Stimulated activated CD4-positive, alpha-beta T cell treated with anti-CD3 and anti-CD28 coated beads, Interleukin-12 subunit alpha, Interleukin-12 subunit beta, amount 100 ng/mL, for 24 hours (primary cell): ENCODE measurements around the gene UBE2J2.

Experiments used
- DNase-seq, 2 experiments: peaks; one replicate each; pipeline ENCODE4 v3.0.0-alpha.2; 2020; ENCODE audit warnings: low read depth in 2 of 2

The UBE2J2 gene

DNA sequence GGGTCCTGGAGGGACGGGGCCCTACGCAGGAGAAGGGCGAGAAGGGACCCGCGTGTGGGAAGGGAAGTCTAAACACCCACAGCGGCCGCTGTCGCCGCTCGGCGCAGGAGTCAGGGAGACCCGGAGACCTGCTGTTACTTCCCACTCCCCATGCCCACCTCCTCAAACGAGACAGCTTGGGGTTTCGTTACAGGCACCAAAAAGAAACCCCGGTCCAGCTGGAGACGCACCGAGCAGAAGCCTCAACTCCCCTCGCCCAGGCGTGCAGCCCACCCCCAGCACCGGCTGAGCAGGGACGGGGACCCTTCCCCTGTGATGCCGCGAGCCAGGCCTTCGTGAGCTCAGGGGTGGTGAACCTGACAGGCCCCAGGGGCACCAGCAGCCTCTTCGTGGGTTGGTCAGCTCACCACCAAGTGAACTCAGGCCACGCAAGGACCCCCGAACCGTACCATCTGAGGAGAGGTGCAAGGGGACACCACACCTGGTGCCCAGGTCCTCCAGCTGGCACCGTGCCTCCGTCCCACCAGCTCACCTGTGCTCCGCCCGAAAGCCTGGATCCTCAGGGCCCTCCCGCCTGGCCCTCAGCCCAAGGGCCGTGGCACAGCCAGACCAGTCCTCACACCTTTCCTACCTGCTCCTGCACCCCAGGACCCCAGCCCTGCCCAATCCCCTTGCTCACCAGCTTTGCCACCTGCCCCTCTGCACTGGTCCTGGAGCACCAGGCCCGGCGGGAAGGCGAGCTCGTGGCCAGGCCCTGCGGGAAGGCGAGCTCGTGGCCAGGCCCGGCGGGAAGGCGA is 46.9 kb downstream of the UBE2J2 start:
- DNase-seq = no peak

DNA sequence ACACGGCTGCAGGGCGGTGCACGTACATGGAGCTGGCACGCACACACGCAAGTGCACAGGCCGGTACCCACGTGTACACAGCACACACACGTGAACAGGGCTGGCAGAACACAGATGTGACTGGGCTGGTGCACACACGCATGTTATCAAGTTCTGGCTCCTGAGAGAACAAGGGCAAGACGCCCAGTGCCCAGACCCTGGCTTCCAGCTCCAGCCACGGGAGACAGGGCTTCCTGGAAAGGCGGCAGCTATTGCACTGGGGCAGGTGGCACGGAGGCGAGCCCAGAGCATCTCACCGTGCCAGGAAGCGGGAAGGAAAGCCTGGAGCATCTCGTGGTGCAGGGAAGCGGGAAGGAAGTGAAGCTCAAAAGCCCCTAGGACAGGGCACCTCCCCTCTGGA is 47.7 kb downstream of the UBE2J2 start:
- DNase-seq = no peak

DNA sequence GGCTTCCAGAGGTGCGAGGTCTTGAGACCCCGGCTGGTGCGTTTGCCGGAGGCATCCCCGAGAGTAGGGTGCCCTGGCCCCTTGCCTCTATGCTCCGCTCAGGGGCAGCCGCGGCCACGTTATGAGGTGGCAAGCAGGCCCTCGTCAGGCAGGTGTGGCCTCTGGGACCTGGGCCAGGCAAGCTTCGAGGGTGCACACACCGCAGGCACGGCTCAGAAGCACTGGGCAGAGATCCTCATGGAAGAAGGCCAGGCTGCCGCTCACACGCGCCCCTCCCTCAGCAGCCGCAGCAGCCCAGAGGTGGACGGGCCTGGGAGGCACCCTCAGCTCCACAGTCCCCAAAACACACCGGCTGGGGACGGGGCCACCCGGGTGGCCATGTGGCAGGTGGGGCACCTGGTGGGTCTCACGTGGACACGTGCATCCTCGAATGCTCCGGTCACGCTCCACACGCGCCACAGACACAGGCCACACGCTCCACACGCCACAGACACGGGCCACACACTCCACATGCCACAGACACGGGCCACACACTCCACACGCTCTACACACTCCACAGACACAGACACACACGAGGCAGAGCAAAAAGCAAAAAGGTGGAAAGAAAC is 48.3 kb downstream of the UBE2J2 start:
- no peak for DNase-seq

DNA sequence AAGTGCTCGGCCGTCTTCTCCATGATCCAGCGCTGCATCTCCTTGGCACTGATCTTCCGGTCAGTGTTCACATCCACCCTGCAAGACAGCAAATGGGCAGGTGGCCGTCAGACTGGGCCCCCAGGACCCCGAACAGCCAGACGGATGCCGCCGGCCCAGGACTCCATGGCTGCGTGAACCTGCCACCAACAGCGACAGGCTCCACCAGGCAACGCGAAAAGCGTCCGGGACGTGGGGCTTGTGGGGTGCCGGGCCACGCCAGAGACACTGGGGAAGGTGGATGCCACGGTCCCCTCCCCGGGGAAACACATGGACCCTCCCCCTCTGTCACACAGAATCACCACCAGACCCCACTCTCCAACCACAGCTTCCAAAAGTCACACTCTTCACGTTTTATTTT is 49.8 kb downstream of the UBE2J2 start:
- DNase-seq = no peak

DNA sequence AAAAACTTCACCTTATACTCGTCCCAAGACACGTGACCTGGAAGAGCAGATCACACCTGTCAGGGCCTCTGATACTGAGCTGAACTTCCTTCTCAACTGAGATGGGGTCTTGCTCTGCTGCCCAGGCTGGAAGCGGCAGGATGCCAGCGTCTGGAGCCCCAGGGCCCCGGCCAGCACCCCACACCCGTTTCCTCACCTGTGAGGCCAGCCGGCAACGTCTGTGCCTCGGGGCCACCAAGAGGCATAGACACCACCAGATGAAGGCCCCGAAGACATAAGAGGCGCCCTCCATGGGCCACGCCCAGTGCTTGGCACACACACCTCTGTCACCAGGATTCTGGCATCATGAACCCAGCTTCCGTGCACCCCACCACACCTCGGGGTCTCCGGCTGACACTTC is 50.3 kb downstream of the UBE2J2 start:
- DNase-seq = no peak

DNA sequence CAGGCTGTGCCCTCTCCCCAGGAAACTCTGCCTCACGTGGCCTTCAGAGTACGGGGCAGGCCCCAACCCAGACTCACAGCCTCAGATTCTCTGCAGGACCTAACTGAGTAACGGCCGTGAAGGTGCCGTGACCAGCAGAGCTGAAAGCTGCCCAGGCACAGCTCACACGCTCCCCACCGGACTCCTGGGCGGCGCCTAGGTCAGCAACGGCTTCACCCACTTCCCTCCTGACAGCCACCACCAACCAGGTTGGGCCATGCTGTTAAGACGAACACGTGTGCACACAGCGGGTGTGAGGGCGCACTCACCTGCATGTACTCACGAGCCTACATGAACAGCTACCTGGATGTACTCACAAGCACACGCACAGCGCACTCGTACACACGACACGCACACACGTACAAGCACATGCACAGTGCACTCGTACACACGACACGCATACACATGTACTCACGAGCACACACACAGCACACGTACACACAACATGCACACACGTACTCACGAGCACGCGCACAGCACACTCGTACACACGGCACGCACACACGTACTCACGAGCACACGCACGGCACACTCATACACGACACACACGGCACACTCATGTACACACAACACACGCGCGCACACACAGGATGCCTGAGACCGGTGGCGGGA is 51.0 kb downstream of the UBE2J2 start:
- no peak for DNase-seq

DNA sequence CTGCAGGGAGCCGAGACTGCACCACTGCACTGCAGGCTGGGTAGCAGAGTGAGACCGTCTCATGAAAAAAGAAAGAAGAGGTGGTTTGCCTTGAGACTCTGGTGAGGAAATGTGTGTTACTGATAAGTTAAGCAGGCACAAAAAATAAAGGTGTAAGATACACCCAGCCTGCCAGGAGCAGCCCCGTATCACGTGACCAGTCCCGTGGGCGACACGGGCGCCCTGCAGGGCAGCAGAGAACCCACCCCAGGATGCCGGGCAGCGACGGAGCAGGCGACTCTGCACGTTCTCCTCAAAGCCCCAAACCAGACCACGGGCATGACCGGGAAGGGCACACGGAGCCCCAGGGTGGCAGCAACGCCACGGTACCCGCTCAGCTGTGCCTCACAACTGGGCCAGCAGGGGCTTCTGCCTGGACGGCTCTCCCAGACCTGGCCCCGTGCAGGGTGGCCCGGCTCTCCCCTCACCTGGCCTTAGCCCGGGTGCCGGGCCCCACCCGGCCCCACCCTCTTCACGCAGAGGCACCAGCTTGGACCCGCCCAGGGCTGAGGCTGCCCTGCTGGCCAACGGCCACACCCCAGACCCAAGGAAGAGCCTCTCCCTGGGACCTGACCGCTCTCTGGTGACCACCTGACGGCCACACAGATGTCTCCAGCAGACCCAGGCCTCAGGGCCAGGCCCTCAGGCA is 51.6 kb downstream of the UBE2J2 start:
- no peak for DNase-seq

DNA sequence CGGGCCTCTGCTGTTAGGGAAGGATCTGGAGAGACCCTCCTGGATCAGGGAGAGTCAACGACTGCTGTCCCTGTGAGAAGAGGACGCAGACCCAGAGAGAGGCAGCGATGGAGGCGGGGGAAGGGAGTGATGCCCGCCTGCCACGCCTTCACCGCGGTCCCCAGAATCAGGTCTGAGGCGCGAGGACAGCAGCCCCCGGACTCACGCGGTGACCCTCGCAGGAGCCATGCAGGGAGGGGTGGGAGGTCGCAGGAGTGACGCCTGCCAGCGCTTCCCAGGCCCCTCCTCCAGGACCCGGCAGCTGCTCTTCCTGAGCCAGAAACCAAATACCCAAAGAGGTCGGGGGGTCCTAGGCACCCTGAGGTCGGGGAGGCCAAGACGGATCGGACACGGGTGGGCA is 53.5 kb downstream of the UBE2J2 start:
- DNase-seq = no peak

DNA sequence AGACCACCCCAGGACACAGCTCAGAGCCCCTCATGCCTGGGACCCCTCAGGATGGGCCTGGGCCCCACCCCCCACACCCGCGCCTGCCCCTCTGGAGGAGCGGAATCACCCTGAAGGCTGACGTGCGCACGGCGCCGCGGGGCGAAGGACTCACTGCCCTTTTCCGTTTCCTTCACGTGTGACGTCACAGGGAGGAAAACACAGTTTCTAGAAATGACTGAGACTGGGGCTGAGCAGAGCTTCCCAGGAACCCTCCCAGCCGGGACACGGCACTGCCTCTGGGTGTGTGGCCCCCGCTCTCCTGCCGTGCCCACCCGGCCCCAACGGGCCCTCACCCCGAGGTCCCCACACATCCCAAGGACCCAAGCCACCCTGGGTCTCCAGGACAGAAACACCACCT is 54.3 kb downstream of the UBE2J2 start:
- no peak for DNase-seq

DNA sequence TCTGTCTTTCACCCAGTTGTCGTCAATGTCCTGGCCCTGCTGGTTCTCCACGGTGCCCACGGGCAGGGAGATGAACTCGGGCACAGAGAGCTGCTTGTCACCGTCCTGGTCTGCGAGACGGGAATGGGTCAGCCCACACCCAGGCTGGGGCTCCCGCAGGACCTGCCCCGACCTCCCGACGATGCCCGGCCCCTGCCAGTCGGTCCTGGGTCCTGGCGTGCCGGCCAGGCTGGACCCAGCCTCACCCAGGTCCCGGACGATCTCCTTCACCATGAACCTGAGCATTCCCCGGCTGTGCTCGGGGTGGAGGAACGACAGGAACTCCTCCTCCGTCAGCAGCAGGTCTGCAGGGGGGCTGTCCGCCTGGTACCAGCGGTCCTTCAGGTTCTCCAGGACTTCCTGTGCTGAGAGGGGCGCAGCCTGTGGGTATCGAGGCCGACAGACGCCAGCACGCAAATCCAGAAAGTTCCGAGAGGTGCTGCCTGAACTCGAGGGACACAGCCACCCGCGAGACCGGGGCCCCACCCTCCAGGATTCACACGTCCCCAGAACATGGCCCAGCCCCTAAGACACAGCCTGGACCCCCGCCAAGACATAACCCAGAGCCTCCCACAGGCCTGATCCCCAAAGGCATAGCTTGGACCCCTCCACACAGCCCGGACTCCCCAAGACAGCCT is 55.0 kb downstream of the UBE2J2 start:
- no peak for DNase-seq

DNA sequence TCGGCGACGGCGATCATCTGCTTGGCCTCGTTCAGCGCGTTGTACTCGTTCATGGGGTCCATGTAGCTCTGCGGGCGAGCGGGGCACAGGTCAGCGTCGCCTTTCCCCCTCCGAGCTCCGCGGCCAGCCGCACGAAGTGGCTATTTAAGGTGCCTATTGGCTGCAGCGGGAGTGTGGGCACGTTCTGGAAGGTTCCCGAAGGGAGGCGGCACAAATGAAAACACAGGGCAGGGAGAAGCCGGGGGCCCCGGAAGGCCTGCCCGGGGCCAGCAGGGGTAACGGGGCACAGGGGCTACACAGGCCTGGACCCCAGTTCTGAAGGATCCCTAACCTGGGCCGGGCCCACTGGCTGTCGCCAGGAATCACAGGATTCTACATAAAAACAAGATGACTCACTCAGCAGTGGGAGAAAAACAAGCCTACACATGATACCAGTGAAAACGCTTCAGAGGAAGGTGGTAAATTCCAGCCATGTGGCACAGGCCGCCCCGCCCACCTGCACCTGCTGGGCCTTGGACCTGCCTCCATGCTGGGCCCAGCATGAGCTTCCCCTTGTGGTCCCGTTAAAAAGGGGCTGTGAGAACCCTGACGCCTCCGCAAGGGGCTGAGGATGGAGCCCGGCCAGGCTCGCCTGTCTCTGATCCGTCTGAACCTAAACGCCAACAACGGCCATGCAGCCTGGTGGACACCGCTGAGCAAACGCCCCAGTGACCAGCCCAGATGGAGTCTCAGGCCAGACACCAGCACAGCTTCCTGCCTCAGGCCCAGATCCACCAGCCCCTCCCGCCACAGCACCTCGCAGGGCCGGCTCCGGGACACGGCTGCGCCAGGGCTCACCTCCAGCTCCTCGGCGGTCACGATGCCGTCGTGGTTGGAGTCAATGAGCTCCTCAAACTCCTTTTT is 55.8 kb downstream of the UBE2J2 start:
- DNase-seq = no peak

DNA sequence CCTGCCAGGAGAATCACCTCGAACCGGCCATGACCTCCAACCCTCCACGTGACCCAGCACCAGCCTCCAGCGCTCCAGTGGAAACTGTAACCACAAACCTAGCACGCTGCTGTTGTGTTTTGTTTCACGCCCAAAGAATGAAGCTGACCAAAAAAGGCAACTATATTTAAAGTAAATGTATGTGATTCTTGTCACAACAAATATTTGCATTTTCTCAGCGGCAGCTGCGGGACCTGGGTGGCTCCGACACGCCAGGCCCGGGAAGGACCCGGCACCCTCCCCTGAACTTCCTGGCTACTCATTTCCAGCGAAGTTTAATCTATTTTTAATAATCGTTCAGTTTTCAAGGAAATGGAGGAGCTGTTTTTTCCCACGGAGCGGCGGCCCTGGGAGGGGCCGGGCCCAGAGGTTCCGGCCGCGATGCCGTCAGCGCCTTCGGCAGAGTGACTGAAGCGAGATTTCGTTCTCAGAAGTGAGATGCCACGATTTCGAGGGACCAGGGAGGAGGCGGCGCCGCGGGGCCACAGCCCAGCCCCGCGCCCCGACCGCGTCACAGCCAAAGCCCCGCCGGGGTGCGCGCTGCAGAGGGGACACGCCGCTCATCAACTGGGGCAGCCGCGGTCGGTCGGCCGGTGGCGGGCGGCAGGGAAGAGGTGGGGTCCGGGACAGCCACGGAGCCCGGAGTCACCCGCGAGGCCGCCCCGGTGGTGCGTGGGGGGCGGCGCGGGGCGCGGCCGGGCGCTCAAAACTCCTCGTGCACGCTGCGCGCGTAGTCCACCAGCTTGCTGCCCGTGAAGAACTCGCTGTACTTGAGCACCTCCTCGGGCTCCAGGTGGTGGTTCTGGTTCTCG is 56.7 kb downstream of the UBE2J2 start:
- DNase-seq = no peak

DNA sequence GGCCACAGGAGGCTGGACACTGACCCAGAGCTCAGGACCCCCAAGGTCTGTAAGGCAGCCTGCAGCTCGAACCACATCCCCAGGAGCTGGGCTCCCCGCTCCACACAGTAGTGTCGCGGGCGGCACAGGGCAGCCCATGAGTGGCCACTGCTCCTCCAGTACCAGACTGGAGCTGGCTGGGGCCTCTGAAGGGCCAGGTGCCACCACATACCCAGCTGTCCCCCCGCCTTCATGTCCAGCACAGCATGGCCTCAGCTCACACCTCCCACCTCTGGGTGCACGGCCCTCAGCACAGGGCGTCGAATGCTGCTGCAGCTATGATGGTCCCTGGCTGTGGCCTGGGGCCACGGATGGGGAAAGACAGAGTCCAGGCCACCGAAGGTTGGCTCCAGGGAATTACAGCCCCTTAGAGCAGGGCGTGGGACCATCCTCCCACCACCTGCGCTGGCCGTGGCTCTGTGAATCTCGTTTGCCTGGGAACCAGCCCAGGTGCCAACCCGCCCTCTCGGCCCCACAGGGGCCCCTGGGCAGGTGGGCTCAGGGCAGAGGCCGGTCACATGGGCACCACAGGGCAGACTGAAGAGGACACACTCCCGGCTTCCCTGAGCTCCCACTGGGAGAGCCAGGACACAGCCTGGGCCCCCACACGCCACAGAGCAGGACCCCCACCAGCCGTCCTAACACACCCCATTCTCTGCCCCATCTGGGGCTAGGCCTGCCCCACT is 57.6 kb downstream of the UBE2J2 start:
- DNase-seq = no peak

DNA sequence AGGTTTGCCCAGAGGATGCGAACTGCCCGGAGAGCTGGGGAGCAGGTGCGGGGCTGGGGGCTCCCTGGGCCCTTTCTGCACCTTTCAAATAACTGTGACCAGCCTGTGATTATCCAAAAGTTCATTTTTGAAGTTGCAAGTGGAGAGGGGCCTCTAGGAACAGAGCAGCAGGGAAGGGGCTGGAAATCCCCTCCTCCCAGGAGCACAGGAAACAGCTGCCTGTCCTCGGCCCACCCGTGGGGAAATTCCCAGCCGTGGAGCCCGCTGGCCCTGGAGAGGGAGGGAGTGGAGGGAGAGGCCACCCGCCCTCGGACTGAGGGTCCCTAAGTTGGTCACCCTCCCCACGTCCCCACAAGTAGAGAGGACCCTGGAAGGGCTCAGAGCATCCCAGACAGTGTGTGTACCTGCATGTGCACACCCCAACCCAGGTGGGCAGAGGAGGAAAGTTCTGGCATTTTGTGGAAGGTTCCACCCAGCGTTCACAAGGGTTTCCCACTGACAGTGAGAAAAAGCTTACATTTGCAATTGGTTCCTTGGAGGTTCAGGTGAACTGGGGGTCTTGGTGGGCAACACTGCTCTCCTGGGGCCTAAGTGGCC is 58.5 kb downstream of the UBE2J2 start:
- DNase-seq = no peak

DNA sequence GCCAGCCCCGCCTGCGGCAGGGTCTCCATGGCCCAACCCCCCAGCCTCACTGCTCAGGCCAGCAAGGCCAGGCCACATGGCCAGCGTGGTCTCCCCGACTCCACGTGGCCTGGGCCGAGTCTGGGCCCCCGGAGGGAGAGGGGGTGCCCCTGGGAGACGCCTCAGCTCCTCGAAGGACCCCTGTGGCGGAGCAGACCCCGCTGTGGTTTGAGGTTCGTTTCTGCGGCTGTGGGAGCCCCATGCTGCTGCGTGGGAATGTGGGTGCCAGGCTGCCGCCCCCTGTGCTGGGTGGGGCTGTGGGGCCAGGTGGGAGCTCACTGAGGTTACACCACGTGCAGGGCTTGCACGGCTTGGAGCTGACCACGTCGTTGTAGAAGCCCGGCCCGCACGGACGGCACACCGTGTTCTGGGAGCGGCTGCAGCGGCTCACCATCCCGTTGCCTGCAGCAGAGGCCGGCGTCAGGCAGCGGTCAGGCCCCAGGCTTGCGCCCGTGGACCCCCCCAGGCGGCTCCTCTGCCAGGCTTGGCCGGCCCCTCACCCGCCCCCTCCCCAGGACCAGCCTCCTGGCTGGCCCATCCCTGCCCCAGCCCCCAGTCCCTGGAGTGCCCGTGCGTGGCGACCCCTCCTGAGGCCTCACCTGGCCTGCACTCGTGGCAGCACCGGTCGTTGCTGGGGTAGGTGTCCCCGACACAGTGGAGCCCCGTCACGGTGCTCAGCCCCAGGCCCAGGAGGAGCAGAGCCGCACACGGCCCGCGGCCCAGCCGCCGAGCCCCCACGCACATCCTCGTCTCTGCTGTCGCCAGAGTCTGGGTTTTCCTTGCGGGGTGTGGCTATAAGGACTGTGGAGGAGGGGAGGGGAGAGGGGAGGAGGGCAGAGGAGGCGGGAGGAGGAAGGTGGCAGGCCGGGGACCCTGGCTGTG is 60.0 kb downstream of the UBE2J2 start, which contains the start of gene TNFRSF4:
Gene TNFRSF4 (minus strand): TSS at position 809 of the 921 bp plus-strand sequence. CDS start 26 bp downstream, at position 783.
- DNase-seq = no peak

DNA sequence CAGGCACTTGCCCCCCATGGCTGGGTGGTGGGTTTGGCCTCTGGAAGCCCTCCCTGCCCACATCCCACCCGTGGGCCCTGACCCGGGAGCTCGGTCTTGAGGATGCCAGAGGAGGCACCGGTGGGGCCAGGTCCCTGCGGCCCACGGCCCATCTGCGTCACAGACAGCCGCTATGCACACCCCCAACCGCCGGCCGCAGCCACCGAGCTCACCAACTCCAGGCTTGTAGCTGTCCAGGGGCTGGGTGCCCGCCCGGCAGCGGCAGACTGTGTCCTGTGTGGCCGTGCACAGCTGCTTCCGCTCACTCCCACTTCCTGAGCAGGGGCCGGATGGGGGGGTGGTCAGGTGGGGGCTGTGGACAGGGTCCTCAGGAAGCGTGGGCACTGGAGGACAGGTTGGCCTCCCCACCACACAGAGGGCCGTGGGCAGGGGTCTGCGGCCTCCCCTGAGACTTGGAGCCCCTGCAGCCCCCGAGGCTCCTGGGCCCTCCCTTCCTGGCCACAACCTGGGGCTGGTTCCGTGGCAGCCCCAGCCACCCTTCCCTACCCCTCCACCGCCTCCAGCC is 60.8 kb downstream of the UBE2J2 start:
- no peak for DNase-seq
